ENCODE results near the gene WIPF2. TPM values are rescaled to one million over a fixed set of nuclear protein-coding genes. Genes with fewer than 3 reads are reported as not detected.

The WIPF2 gene
- total and polyA plus RNA-seq, 9 donors: 6.1 to 27.8 (median 18.4) TPM

- no peaks in the 10 kb centered on the region for H3K9me3 ChIP-seq
- peak overlapping the region; percentile 56 to 77 for H3K27ac ChIP-seq
- DNase-seq: peak in 4 of 5 donors; percentile 65 to 80 (median 74)
- no peak overlapping the region for H3K4me3 ChIP-seq
- WGBS, 3 donors: 35 to 44% (median 41%) methylated on average over 10 of the region's 10 CpGs
- TF ChIP-seq CTCF (IDR thresholded peaks at IDR 0.05): no peak
- no peaks in the 10 kb centered on the region for H3K36me3 ChIP-seq
- H3K27me3 ChIP-seq: no peaks in the 10 kb centered on the region
- H3K4me1 ChIP-seq (ENCODE audit: insufficient read depth): peaks cover 63% of the 10 kb centered on the region
- intact Hi-C loops (cut with DNase I): no loop called here
These were observed 104.6 kb downstream of the WIPF2 start for GRCh38 chr17:40323391-40324381.

GRCh38 chr17:40325156-40326013, 106.3 kb downstream of the WIPF2 start:
- Histone ChIP-seq H3K9me3 (no peaks in the 10 kb centered on the region), H3K4me1 (ENCODE audit: insufficient read depth) (peaks cover 62% of the 10 kb centered on the region), H3K27me3 (no peaks in the 10 kb centered on the region), H3K27ac (peak overlapping the region in 1 of 2 donors; percentile 48), H3K4me3 (no peak overlapping the region), H3K36me3 (no peaks in the 10 kb centered on the region)
- intact Hi-C loops (cut with DNase I): no loop called here
- 80 to 81% (median 80%) methylated on average over 13 of the region's 13 CpGs for WGBS, 3 donors
- DNase-seq: peak in 2 of 5 donors; percentile 31 to 42
- TF ChIP-seq POLR2A (IDR thresholded peaks at IDR 0.05): no peak
- TF ChIP-seq CTCF (IDR thresholded peaks at IDR 0.05): no peak
- TF ChIP-seq EP300 (IDR thresholded peaks at IDR 0.05): no peak

- TF ChIP-seq EP300 (IDR thresholded peaks at IDR 0.05) (no peak), CTCF (IDR thresholded peaks at IDR 0.05) (no peak), POLR2A (IDR thresholded peaks at IDR 0.05) (no peak)
- peak in 2 of 5 donors; percentile 40 to 41 for DNase-seq
These were observed 107.1 kb downstream of the WIPF2 start for GRCh38 chr17:40326014-40326831.

GRCh38 chr17:40326832-40327199, 107.7 kb downstream of the WIPF2 start:
- Histone ChIP-seq H3K9me3 (no peaks in the 10 kb centered on the region), H3K4me1 (ENCODE audit: insufficient read depth) (peaks cover 63% of the 10 kb centered on the region), H3K4me3 (no peak overlapping the region), H3K36me3 (no peaks in the 10 kb centered on the region), H3K27me3 (no peaks in the 10 kb centered on the region), H3K27ac (peak overlapping the region; percentile 62 to 64)
- peak in 4 of 5 donors; percentile 45 to 75 (median 58) for DNase-seq
- 17 to 45% (median 24%) methylated on average over 1 of the region's 1 CpG for WGBS, 3 donors
- no peak for TF ChIP-seq POLR2A (IDR thresholded peaks at IDR 0.05)
- TF ChIP-seq EP300 (IDR thresholded peaks at IDR 0.05): no peak
- TF ChIP-seq CTCF (IDR thresholded peaks at IDR 0.05): no peak
- intact Hi-C loops (cut with DNase I): no loop called here

More at GRCh38 chr17:40326014-40326831, 107.1 kb downstream of the WIPF2 start:
- 61 to 68% (median 62%) methylated on average over 17 of the region's 17 CpGs for WGBS, 3 donors
- no peaks in the 10 kb centered on the region for H3K27me3 ChIP-seq
- no peak overlapping the region for H3K4me3 ChIP-seq
- peaks cover 63% of the 10 kb centered on the region for H3K4me1 ChIP-seq (ENCODE audit: insufficient read depth)
- intact Hi-C loops (cut with DNase I): no loop called here
- H3K27ac ChIP-seq: peak overlapping the region; percentile 48 to 62
- no peaks in the 10 kb centered on the region for H3K36me3 ChIP-seq
- H3K9me3 ChIP-seq: no peaks in the 10 kb centered on the region

All from ovary (tissue), 9 donors.